K562 (cell line): ENCODE data around the gene POLA1. TPM values are rescaled to one million over a fixed set of nuclear protein-coding genes. Genes with fewer than 3 reads are reported as not detected.

Source experiments
- ATAC-seq: fragments of 200-7000 bp; cut with Tn5 transposase; 3 replicates; pipeline ENCODE4 v1.9.1; 2020; ENCODE audit warnings: moderate library complexity
- BruUV-seq: library from RNA; stranded (reverse); fragments of 400-500 nt; replicated peaks from 2 replicates; lab custom pipeline; 2021; lab: Mats Ljungman, UMichigan
- CTCF ChIA-PET: fragments of 300-600 bp; formaldehyde crosslinking; extraction: SDS; loops from one replicate; lab custom pipeline; 2021; ENCODE audit warnings: low intra/inter-chr PET ratio; lab: Yijun Ruan, JAX
- POLR2A ChIA-PET: fragments of 300-600, 350-650 bp; sonication (Branson Sonifier 250); formaldehyde crosslinking; extraction: SDS; loops from one replicate; lab custom pipeline; 2021; ENCODE audit warnings: antibody characterized with exemption, inconsistent platforms; lab: Yijun Ruan, JAX
- DNase-seq, 4 experiments: peaks; one replicate each; pipeline versions ENCODE4 v3.0.0 to v3.0.0-alpha.2; 2011 to 2018; ENCODE audit warnings: low spot score in 3 of 4, mixed read lengths in 3 of 4; ENCODE audit errors: extremely low read depth in 1 of 4
- FAIRE-seq: peaks from 2 replicates; lab custom pipeline; 2011; peaks lifted over from hg19 to GRCh38; lab: Jason Lieb, UNC
- H2AFZ ChIP-seq: 2 replicates; pipeline ENCODE4 v1.6.0; 2011; ENCODE audit warnings: low read depth, low read length, control low read depth, inconsistent platforms
- H3K27ac ChIP-seq: fragments of 200-600 bp; 3 replicates; pipeline ENCODE4 v1.8.0; 2011; ENCODE audit warnings: low read depth, mild to moderate bottlenecking, control low read depth, inconsistent platforms, low read length, moderate library complexity, mixed read lengths; ENCODE audit errors: extremely low read depth
- H3K27me3 ChIP-seq, 2 experiments: fragments of 300-600 bp in 1 of 2; 2 replicates in 1 of 2; 3 replicates in 1 of 2; pipeline versions ENCODE4 v1.6.0 to v1.8.0; 2011; ENCODE audit warnings: inconsistent platforms in 2 of 2, low read length in 2 of 2, mild to moderate bottlenecking in 1 of 2, mixed read lengths in 1 of 2, moderate library complexity in 1 of 2; ENCODE audit not compliant: control insufficient read depth in 2 of 2, insufficient read depth in 2 of 2
- H3K36me3 ChIP-seq: fragments of 300-600 bp; 3 replicates; pipeline ENCODE4 v1.8.0; 2011; ENCODE audit warnings: mild to moderate bottlenecking, low read length, inconsistent platforms; ENCODE audit not compliant: control insufficient read depth, insufficient read depth
- H3K4me1 ChIP-seq, 2 experiments: fragments of 200-600 bp in 1 of 2; replicated peaks in 1 of 2; 2 replicates in 1 of 2; 3 replicates in 1 of 2; pipeline versions ENCODE4 v1.5.1 to v1.8.0; 2011; ENCODE audit warnings: inconsistent platforms in 2 of 2, low read length in 2 of 2, mild to moderate bottlenecking in 1 of 2, mixed read lengths in 1 of 2, moderate library complexity in 1 of 2; ENCODE audit not compliant: control insufficient read depth in 2 of 2, insufficient read depth in 2 of 2
- H3K4me2 ChIP-seq: 2 replicates; pipeline ENCODE4 v1.6.1; 2011; ENCODE audit warnings: low read length, control low read depth, inconsistent platforms, mixed read lengths; ENCODE audit not compliant: insufficient read depth
- H3K4me3 ChIP-seq: fragments of 200-600 bp; sonication (generic), shearing (Covaris generic); 2 replicates; pipeline ENCODE4 v1.5.1; 2016; ENCODE audit warnings: control low read depth, inconsistent platforms
- H3K79me2 ChIP-seq: fragments of 200-600 bp; 3 replicates; pipeline ENCODE4 v1.8.0; 2011; ENCODE audit warnings: low read length, inconsistent platforms; ENCODE audit not compliant: control insufficient read depth, insufficient read depth
- H3K9ac ChIP-seq, 2 experiments: 2 replicates each; pipeline versions ENCODE4 v1.6.0 to v1.6.1; 2011; ENCODE audit warnings: low read depth in 2 of 2, low read length in 2 of 2, control low read depth in 1 of 2, inconsistent platforms in 1 of 2, mild to moderate bottlenecking in 1 of 2, mixed read lengths in 1 of 2; ENCODE audit not compliant: insufficient read depth in 1 of 2
- H3K9me1 ChIP-seq: one replicate; pipeline ENCODE4 v1.6.0; 2011; ENCODE audit warnings: inconsistent platforms, mild to moderate bottlenecking, low read length, moderate library complexity; ENCODE audit not compliant: control insufficient read depth, insufficient read depth
- H3K9me3 ChIP-seq: replicated peaks from 2 replicates; pipeline ENCODE4 v1.5.1; 2011; ENCODE audit warnings: low read depth, low read length, inconsistent platforms; ENCODE audit not compliant: control insufficient read depth, insufficient read depth
- H4K20me1 ChIP-seq: replicated peaks from 2 replicates; pipeline ENCODE4 v1.6.1; 2011; ENCODE audit warnings: low read length, inconsistent platforms, mixed read lengths; ENCODE audit not compliant: control insufficient read depth, insufficient read depth
- CAMTA2 ChIP-seq: fragments of 250-450 bp; sonication (Bioruptor Pico); conservative IDR thresholded peaks from 2 replicates; pipeline ENCODE4 v1.5.1; 2022
- CHD2 ChIP-seq: IDR thresholded peaks from 2 replicates; pipeline ENCODE4 v1.6.1; 2011; ENCODE audit warnings: low read depth, low read length
- DIDO1 ChIP-seq: fragments of 450-650 bp; IDR thresholded peaks from 2 replicates; pipeline ENCODE4 v1.6.1; 2016; ENCODE audit warnings: low read depth, missing biosample characterization, missing genetic modification characterization
- FOXA3 ChIP-seq, 2 experiments: fragments of 450-650 bp in 1 of 2; sonication (generic) in 1 of 2; formaldehyde crosslinking; IDR thresholded peaks in 1 of 2; conservative IDR thresholded peaks in 1 of 2; 2 replicates each; pipeline versions ENCODE4 v1.4.0 to v1.8.0; 2020 to 2022; ENCODE audit warnings: mild to moderate bottlenecking in 2 of 2, missing genetic modification reagents in 1 of 2
- GTF3C2 ChIP-seq: IDR thresholded peaks from 3 replicates; pipeline ENCODE4 v1.6.1; 2011; ENCODE audit warnings: borderline replicate concordance, mild to moderate bottlenecking, moderate library complexity; ENCODE audit not compliant: insufficient read length; ENCODE audit errors: extremely low read depth
- HIVEP1 ChIP-seq: fragments of 250-450 bp; sonication (Bioruptor Pico); IDR thresholded peaks from 2 replicates; pipeline ENCODE4 v1.4.0; 2020; ENCODE audit warnings: mild to moderate bottlenecking
- MLLT1 ChIP-seq, 2 experiments: fragments of 450-650 bp; IDR thresholded peaks; 2 replicates each; pipeline ENCODE4 v1.6.1; 2016
- PYGO2 ChIP-seq: fragments of 450-650 bp; IDR thresholded peaks from 2 replicates; pipeline ENCODE4 v1.6.1; 2016; ENCODE audit warnings: mild to moderate bottlenecking, missing genetic modification characterization, moderate library complexity, missing compliant biosample characterization
- STAT5A ChIP-seq: IDR thresholded peaks from 2 replicates; pipeline ENCODE4 v1.6.1; 2012; ENCODE audit warnings: low read length, inconsistent platforms, borderline replicate concordance
- WGBS: fragments of 100-300 bp; shearing (Covaris generic); methylation state at CpG from one replicate; pipeline ENCODE4 v1.1.6; 2016; ENCODE audit warnings: low coverage, mixed read lengths; ENCODE audit not compliant: insufficient coverage; ENCODE audit errors: missing lambda C conversion rate; 5-methylcytosine and 5-hydroxymethylcytosine counted together
- in situ Hi-C: fragments of 300-500 bp; cut with MboI; formaldehyde crosslinking; loops from 4 replicates; pipeline ENCODE4 v1.15.0; 2018; ENCODE audit warnings: inconsistent platforms, mixed read lengths
- intact Hi-C: fragments of 100-400 bp; cut with micrococcal nuclease; formaldehyde crosslinking; loops from 2 replicates; pipeline ENCODE4 v1.14.2; 2022
- polyA plus RNA-seq, 8 experiments: library from polyadenylated mRNA; depleted of rRNA in 4 of 8; stranded (reverse) in 5 of 8; unstranded in 3 of 8; fragments of >200 nt; fragmentation: Nextera tagmentation in 2 of 8; fragmentation: Illumina TruSeq in 1 of 8; extraction: Ambion mirVana in 2 of 8; extraction: Trizol in 1 of 8; gene quantifications; 2 replicates each; pipeline versions ENCODE4 v1.2.1 to v1.2.3, GENCODE V29; 2011 to 2014; ENCODE audit warnings: inconsistent platforms in 1 of 8, missing spikeins in 1 of 8
- total RNA-seq, 7 experiments: library from RNA; depleted of rRNA in 6 of 7; stranded (reverse); fragments of >200 nt in 6 of 7; fragmentation: Illumina TruSeq in 2 of 7; extraction: Trizol in 2 of 7; gene quantifications; 2 replicates each; pipeline versions ENCODE4 v1.2.1 to v1.2.3, GENCODE V29; 2011 to 2021; ENCODE audit warnings: low replicate concordance in 1 of 7

Gene POLA1
- total and polyA plus RNA-seq, 9 of the 15 experiments (the other 6 are each of a cell fraction or from before 2014, with no cell fraction given), result 8.6 to 48.4 (median 27.4) TPM

- no TSS peak for BruUV-seq
- FAIRE-seq, result no peak
- DNase-seq, result no peak
- WGBS, result 79% methylated on average over 3 of the region's 3 CpGs
- peaks cover 13% of the 10 kb centered on the region; the same call in 2 of the 3 replicates for H3K36me3 ChIP-seq
- H4K20me1 ChIP-seq, result no peaks in the 10 kb centered on the region
- no peaks in the 10 kb centered on the region for H3K4me1 ChIP-seq
- H3K4me3 ChIP-seq, result no peak overlapping the region
- no peaks in the 10 kb centered on the region for H3K9me1 ChIP-seq
- POLR2A ChIA-PET, result no interaction called here
- in situ Hi-C loops, result no loop called here
- H3K79me2 ChIP-seq, result no peaks in the 10 kb centered on the region
- intact Hi-C loops, result no loop called here
- H3K27ac ChIP-seq, result no peak overlapping the region
- H3K9ac ChIP-seq, result no peak overlapping the region
- H3K27me3 ChIP-seq, result no peaks in the 10 kb centered on the region
- no peak for ATAC-seq
- CTCF ChIA-PET, result no interaction called here
- no peaks in the 10 kb centered on the region for H3K9me3 ChIP-seq
- TF ChIP-seq CAMTA2 (no peak), PYGO2 (tag) (no peak), MLLT1 (IDR thresholded peaks at IDR 0.05) (no peak), HIVEP1 (CRISPR knock-in tag) (no peak), GTF3C2 (no peak), FOXA3 (CRISPR knock-in tag; conservative IDR thresholded peaks at IDR 0.05 in 1 of 2, IDR thresholded peaks at IDR 0.05 in 1 of 2) (no peak), CHD2 (no peak), STAT5A (no peak), DIDO1 (tag) (no peak)
- H3K4me2 ChIP-seq, result no peak overlapping the region
- H2AFZ ChIP-seq, result no peak overlapping the region
These were observed 290.2 kb downstream of the POLA1 start for GRCh38 chrX:24983931-24984330.
